Left forelimb (tissue), 1 donor: ENCODE data around the gene PGBD5.

Experiments
- DNase-seq: peaks from one replicate; pipeline ENCODE4 v3.0.0-alpha.2; 2018; ENCODE audit warnings: low spot score

The PGBD5 gene

GRCh38 chr1:230279583-230279945, 146.6 kb downstream of the PGBD5 start:
- DNase-seq: no peak

GRCh38 chr1:230278871-230279582, 147.1 kb downstream of the PGBD5 start:
- DNase-seq: no peak

GRCh38 chr1:230278376-230278775, 147.8 kb downstream of the PGBD5 start:
- DNase-seq: no peak

GRCh38 chr1:230277201-230278025, 148.7 kb downstream of the PGBD5 start:
- DNase-seq: no peak

- DNase-seq: no peak
These were observed 149.7 kb downstream of the PGBD5 start for GRCh38 chr1:230276401-230276800.

GRCh38 chr1:230274254-230274653, 151.9 kb downstream of the PGBD5 start:
- DNase-seq: no peak

- no peak for DNase-seq
These were observed 152.9 kb downstream of the PGBD5 start for GRCh38 chr1:230273141-230273710.

- no peak for DNase-seq
These were observed 153.6 kb downstream of the PGBD5 start for GRCh38 chr1:230272557-230272956.

- no peak for DNase-seq
These were observed 154.7 kb downstream of the PGBD5 start for GRCh38 chr1:230271300-230272035.

GRCh38 chr1:230270559-230271281, 155.4 kb downstream of the PGBD5 start:
- no peak for DNase-seq

- DNase-seq: no peak
These were observed 156.0 kb downstream of the PGBD5 start for GRCh38 chr1:230270185-230270558.

GRCh38 chr1:230268371-230269170, 157.6 kb downstream of the PGBD5 start:
- no peak for DNase-seq

GRCh38 chr1:230267338-230268065, 158.6 kb downstream of the PGBD5 start:
- DNase-seq: no peak

- DNase-seq: no peak
These were observed 159.7 kb downstream of the PGBD5 start for GRCh38 chr1:230266456-230266855.

- DNase-seq: no peak
These were observed 160.7 kb downstream of the PGBD5 start for GRCh38 chr1:230265200-230266115.
